Measurements from ENCODE around the gene PCBP3. TPM values are rescaled to one million over a fixed set of nuclear protein-coding genes. Genes with fewer than 3 reads are reported as not detected.
A peak's percentile ranks its signal among the peaks of the same experiment; 100 is the strongest.

PCBP3 gene
- total and polyA plus RNA-seq, 2 of the 8 experiments (the other 6 are each of a cell fraction or from before 2014, with no cell fraction given) = 3.5 to 6.3 TPM

DNA sequence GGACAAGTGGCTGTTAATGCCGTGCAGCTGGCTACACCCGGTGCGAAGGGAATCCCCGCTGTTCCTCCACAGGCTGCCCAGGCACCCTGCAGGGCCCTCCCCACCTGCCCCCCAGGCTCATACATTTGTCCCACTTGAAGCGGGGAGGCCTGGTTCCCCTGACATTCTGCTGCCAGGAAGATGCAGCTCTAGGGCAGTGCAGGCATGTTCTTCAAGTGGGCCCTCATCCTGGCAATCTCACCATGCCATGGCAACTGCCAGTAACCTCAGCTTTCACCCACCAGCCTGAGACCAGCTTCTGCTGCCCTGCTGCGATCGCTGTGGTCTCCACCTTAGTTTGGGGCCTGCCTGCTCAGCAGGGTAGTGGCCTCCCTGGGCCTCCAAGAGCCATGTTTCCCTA is 186.1 kb downstream of the PCBP3 start:
- Histone ChIP-seq H3K18ac (ENCODE audit: extremely low read depth, low read length) (no peak overlapping the region), H3K56ac (replicated peaks; ENCODE audit: insufficient read length, low read depth, low read length) (no peak overlapping the region), H3K9me3 (ENCODE audit: insufficient read depth in 2 of 2, low read depth in 1 of 2, low read length in 1 of 2) (no peaks in the 10 kb centered on the region), H4K20me1 (replicated peaks in 1 of 2; ENCODE audit: control insufficient read depth in 1 of 2, insufficient read depth in 2 of 2, low read length in 2 of 2) (no peaks in the 10 kb centered on the region), H2BK120ac (replicated peaks; ENCODE audit: low read depth, low read length) (no peak overlapping the region), H3K4ac (replicated peaks; ENCODE audit: insufficient read length, low read depth, low read length) (no peak overlapping the region), H2BK5ac (ENCODE audit: low read depth, low read length) (no peak overlapping the region), H3K9ac (replicated peaks in 1 of 4; ENCODE audit: extremely low read depth in 1 of 4, low read depth in 3 of 4, low read length in 3 of 4) (no peak overlapping the region), H3K4me2 (ENCODE audit: insufficient read depth in 1 of 2, low read depth in 2 of 2, low read length in 2 of 2) (no peak overlapping the region), H4K5ac (ENCODE audit: insufficient read length, low read depth, low read length) (no peak overlapping the region), H3K36me3 (ENCODE audit: control insufficient read depth in 2 of 4, insufficient read depth in 4 of 4, low read length in 3 of 4) (no peaks in the 10 kb centered on the region), H2AFZ (ENCODE audit: low read length) (no peak overlapping the region), H3K23ac (ENCODE audit: insufficient read length) (no peak overlapping the region), H2BK20ac (ENCODE audit: low read length) (no peak overlapping the region), H2AK5ac (ENCODE audit: low read depth, low read length) (0 out of 2 replicates have a peak overlapping the region, but pooled peaks have one; percentile 53), H3K27me3 (replicated peaks in 1 of 4; ENCODE audit: control insufficient read depth in 3 of 4, extremely low read depth in 1 of 4, insufficient read depth in 3 of 4, low read length in 3 of 4) (no peaks in the 10 kb centered on the region), H3K4me1 (replicated peaks in 1 of 4; ENCODE audit: control insufficient read depth in 3 of 4, insufficient read depth in 4 of 4, low read length in 3 of 4) (no peaks in the 10 kb centered on the region; a peak in 1 of 7 replicates), H3K79me1 (ENCODE audit: low read depth, low read length) (no peaks in the 10 kb centered on the region), H2BK15ac (ENCODE audit: low read length) (no peak overlapping the region), H3K4me3 (ENCODE audit: extremely low read depth in 1 of 4, insufficient read depth in 2 of 4, low read depth in 3 of 4, low read length in 4 of 4) (no peak overlapping the region), H3K79me2 (ENCODE audit: control insufficient read depth in 1 of 2, insufficient read depth in 2 of 2, low read length in 2 of 2) (no peaks in the 10 kb centered on the region), H4K91ac (replicated peaks; ENCODE audit: insufficient read length, low read length) (no peak overlapping the region), H2BK12ac (ENCODE audit: low read depth, low read length) (no peak overlapping the region), H3K14ac (ENCODE audit: insufficient read length) (no peak overlapping the region), H3K27ac (ENCODE audit: low read depth, low read length) (no peak overlapping the region), H4K8ac (ENCODE audit: extremely low read depth, insufficient read depth, low read length) (no peak overlapping the region), H3K23me2 (ENCODE audit: low read depth, low read length) (no peaks in the 10 kb centered on the region)
- CTCF ChIA-PET (ENCODE audit: partially characterized antibody) = interaction anchor here (1.0 to 2.3 kb wide), 3 partner anchors 9 to 234 kb away, joined by 3 to 6 read pairs (median 4); no protein-coding TSS in a partner anchor
- 94% methylated on average over 7 of the region's 7 CpGs; no CpG with 5 or more reads in 1 of the 2 experiments for WGBS, 2 experiments (ENCODE audit: extremely low coverage in 1 of 2, insufficient coverage in 1 of 2, insufficient read length in 1 of 2, insufficient replicate concordance in 2 of 2, low coverage in 1 of 2, low lambda C conversion rate in 2 of 2, missing lambda C conversion rate in 1 of 2)
- DNase-seq (ENCODE audit: low read depth in 1 of 2, low spot score in 2 of 2) (peak in 1 of 2 experiments; percentile 31), FAIRE-seq (no peak)
- POLR2A ChIA-PET (ENCODE audit: partially characterized antibody) = interaction anchor here (0.6 kb wide), 1 partner anchor 277 kb away, joined by 3 read pairs; no protein-coding TSS in a partner anchor
- TF ChIP-seq EGR1 (IDR thresholded peaks at IDR 0.05; ENCODE audit: borderline replicate concordance, low read depth, low read length) = no peak
- TF ChIP-seq BACH1 (IDR thresholded peaks at IDR 0.05; ENCODE audit: low read length) = no peak
- no peak for TF ChIP-seq PHF8 (conservative IDR thresholded peaks at IDR 0.05; ENCODE audit: low read depth, low read length)
- TF ChIP-seq CHD1 (IDR thresholded peaks at IDR 0.05; ENCODE audit: low read depth, low read length) = no peak
- TF ChIP-seq FOSL1 (IDR thresholded peaks at IDR 0.05; ENCODE audit: insufficient read depth, low read depth, low read length) = no peak
